Vagina (tissue), 2 donors: Measurements from ENCODE around the gene ZNF677.
"Not testable (repeated sequence)": the region's sequence is repeated elsewhere in the genome, so short reads cannot be mapped to it uniquely, and the experiment has no call there.

Experiments used
- CTCF ChIP-seq, 3 experiments: fragments of 450-650 bp in 2 of 3; fragments of 200-600 bp in 1 of 3; sonication (generic) in 1 of 3; IDR thresholded peaks; one replicate each; pipeline ENCODE4 v1.5.1; 2017 to 2019; ENCODE audit warnings: antibody characterized with exemption in 3 of 3, mild to moderate bottlenecking in 2 of 3, moderate library complexity in 2 of 3
- POLR2A ChIP-seq, 2 donors: fragments of 450-650 bp; IDR thresholded peaks; one replicate each; pipeline ENCODE4 v1.6.1; 2017; ENCODE audit warnings: antibody characterized with exemption in 2 of 2, mild to moderate bottlenecking in 2 of 2, moderate library complexity in 2 of 2

- TF ChIP-seq CTCF, POLR2A (IDR thresholded peaks at IDR 0.05): not testable (repeated sequence)
These were observed 46.7 kb upstream of the ZNF677 start for GRCh38 chr19:53301341-53301740.
